HG03439 (cell line): ENCODE measurements around the gene PIH1D1.

Experiments used
- ATAC-seq: cut with Tn5 transposase; IDR thresholded peaks from one replicate; pipeline ENCODE4 v1.9.1; 2021; ENCODE audit warnings: mild to moderate bottlenecking, moderate library complexity; ENCODE audit not compliant: unreplicated experiment

PIH1D1 gene

GRCh38 chr19:49451430-49452181 lies at the start of gene PIH1D1:
Gene PIH1D1, minus strand, starts transcription at chr19:49451814. Its CDS starts 240 bp downstream, at chr19:49451574.
- peak; percentile 47 for ATAC-seq

GRCh38 chr19:49499030-49499670 lies 47.5 kb upstream of the PIH1D1 start:
- no peak for ATAC-seq

DNA sequence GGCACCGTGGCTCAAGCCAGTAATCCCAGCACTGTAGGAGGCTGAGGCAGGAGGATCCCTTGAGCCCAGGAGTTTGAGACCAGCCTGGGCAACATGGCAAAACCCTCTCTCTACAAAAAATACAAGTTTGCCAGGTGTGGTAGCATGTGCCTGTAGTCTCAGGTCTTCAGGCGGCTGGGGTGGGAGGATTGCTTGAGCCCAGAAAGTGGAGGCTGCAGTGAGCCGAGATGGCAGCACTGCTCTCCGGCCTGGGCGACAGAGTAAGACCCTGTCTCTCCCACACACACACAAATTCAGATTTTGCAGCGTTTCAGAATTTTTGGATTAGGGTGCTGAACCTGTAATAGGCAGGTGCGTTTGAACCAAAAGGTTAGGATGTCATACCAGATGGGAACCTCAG lies 46.9 kb upstream of the PIH1D1 start:
- ATAC-seq, result no peak

DNA sequence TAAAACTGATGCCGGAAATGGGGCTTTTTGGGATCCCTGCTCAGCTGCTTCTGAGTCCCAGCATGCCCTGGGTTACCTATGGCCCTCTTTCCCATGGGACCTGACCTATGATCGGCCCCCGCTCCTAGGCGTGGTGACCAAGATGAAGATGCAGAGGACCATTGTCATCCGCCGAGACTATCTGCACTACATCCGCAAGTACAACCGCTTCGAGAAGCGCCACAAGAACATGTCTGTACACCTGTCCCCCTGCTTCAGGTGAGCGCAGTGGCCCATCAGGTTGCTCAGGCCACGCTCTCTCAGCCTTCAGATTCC lies 46.1 kb upstream of the PIH1D1 start:
- ATAC-seq, result no peak

DNA sequence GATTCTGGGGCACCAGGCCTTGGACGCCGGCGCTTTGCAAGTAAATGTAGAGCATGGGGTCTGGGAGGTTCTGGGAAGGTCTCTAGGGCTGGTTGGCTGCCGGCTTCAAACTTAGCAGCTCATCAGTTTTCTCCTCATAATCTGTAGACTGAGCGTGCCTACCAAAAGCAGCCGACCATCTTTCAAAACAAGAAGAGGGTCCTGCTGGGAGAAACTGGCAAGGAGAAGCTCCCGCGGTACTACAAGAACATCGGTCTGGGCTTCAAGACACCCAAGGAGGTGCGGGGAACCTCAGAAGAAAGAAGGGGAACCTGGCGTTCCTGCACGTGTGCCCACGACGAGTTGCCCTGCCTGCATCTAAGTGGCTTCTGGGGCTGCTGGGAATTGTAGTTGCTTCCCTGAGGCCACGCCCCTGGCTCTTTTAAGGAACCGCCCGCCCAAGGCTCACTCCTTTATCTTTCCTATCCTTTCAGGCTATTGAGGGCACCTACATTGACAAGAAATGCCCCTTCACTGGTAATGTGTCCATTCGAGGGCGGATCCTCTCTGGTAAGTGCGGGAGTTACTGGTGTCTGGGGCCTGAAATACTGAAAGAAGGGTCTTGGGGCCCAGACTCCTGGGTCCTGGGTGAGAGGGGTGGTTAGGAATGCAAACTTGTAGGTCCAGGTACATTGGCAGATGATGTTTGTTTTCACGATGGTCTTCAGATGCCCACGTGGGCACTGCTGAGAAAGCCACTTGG lies 45.6 kb upstream of the PIH1D1 start:
- no peak for ATAC-seq

DNA sequence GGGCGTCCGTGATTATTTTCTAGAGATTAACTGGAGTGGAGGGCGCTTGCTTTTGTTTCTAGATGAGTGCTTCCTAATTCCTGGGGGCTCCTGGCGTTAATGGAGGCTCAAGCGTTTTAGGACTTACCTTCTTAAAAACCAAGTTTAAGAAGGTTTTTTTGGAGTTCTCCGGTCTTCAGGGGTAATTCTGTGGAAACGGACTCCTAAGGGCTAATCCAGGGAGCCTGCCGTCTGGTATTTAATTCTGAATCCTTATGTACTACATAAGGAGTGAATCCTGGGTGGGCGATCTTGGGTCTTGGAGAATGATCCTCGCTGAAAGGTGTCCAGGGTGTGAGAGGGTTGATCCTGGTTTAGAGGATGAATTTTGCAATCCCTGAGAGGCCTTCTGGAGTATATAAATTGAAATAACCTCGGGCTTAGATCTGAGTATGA lies 45.0 kb upstream of the PIH1D1 start:
- no peak for ATAC-seq

- no peak for ATAC-seq
Observed at GRCh38 chr19:49492573-49493405, 41.2 kb upstream of the PIH1D1 start.

DNA sequence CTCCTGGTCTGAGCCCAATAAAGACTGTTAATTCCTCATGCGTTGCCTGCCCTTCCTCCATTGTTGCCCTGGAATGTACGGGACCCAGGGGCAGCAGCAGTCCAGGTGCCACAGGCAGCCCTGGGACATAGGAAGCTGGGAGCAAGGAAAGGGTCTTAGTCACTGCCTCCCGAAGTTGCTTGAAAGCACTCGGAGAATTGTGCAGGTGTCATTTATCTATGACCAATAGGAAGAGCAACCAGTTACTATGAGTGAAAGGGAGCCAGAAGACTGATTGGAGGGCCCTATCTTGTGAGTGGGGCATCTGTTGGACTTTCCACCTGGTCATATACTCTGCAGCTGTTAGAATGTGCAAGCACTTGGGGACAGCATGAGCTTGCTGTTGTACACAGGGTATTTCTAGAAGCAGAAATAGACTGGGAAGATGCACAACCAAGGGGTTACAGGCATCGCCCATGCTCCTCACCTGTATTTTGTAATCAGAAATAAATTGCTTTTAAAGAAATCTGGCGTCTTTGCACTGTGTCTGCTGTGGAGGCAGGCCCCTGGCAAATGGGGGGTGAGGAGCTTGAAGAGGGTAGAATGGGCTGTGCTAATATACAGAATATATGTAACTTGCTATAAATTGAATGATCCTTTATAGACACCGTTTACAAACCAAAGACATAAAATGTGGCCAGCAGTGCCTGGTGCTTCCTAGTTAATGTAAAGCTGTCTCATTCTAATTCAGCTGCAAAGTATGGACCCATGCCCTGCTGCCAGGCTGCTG lies 40.4 kb upstream of the PIH1D1 start:
- ATAC-seq, result no peak

DNA sequence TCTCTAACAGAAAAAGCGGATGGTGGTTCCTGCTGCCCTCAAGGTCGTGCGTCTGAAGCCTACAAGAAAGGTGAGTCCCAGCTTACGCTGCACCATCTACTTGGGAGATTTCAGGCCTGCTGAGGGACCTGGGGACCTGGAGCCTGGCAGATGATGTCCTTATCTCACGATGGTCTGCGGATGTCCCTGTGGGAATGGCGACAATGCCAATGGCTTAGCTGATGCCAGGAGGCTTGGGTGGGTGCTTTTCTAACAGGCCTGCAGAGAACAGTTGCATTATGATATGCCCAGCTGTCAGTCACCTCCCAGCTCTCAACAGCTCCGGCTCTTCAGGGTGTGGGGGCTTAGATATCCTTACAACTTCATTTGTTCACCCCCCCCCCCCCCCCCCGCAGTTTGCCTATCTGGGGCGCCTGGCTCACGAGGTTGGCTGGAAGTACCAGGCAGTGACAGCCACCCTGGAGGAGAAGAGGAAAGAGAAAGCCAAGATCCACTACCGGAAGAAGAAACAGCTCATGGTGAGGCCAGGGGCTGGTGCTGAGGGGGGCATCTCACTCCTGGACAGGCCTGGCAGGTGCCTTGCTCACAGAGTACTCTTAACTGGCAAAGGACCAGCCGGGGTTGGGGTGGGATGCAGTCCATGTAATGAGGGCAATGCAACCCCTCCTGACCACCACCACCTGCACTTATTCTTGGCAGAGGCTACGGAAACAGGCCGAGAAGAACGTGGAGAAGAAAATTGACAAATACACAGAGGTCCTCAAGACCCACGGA lies 39.6 kb upstream of the PIH1D1 start:
- ATAC-seq, result no peak

DNA sequence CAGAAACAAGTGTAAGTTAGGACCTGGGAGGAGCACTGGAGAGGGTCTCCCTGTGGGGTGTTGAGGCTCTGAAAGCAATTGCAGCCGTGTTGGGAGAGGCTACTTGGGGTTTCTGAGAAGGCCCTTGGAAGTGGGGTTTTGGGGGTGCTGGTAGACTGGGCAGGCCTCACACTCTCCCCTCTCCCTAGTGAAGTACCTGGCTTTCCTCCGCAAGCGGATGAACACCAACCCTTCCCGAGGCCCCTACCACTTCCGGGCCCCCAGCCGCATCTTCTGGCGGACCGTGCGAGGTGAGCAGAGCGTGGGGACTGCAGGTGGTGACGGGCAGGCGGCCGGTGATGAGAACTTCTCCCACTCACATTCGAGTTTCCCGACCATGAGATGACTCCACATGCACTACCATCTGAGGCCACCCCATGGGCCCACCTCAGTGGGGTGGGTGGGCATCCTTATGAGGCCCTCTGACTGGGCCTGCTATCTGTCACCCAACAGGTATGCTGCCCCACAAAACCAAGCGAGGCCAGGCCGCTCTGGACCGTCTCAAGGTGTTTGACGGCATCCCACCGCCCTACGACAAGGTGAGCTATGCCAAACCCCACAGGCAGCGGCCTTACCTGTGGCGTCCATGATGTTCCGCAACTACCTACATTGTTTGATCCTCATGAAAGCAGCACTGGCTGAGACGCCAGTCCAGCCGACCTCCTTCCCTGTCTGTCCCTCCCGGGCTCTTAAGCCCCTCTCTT lies 38.8 kb upstream of the PIH1D1 start:
- ATAC-seq, result no peak

DNA sequence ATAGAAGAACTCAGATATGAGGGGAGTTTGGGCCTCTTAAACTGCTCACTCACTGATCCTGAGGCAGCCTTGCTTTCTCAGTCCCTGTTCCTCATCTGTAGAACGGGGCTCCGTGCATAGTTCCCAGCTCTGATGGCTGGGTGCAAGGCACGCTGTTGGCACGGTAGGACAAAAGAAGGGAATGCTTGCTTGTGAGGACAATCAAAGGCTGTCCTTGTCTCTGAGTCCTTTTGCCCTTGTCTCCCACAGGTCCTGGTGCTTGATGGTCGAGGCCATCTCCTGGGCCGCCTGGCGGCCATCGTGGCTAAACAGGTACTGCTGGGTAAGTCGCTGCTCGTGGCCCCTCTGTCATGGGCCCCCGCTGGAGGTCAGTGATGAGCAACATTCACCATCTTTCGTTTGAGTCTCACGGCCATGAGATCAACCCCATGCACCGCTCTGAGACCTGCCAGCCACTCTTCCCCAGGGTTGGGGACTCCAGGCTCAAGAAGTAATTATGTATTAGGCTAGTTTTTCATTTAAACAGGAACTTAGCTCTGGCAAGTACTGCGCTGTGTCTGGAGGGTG lies 38.1 kb upstream of the PIH1D1 start:
- ATAC-seq, result no peak

- ATAC-seq, result no peak
Observed at GRCh38 chr19:49488863-49489537, 37.4 kb upstream of the PIH1D1 start.

GRCh38 chr19:49488046-49488862 lies 36.6 kb upstream of the PIH1D1 start:
- ATAC-seq, result no peak

DNA sequence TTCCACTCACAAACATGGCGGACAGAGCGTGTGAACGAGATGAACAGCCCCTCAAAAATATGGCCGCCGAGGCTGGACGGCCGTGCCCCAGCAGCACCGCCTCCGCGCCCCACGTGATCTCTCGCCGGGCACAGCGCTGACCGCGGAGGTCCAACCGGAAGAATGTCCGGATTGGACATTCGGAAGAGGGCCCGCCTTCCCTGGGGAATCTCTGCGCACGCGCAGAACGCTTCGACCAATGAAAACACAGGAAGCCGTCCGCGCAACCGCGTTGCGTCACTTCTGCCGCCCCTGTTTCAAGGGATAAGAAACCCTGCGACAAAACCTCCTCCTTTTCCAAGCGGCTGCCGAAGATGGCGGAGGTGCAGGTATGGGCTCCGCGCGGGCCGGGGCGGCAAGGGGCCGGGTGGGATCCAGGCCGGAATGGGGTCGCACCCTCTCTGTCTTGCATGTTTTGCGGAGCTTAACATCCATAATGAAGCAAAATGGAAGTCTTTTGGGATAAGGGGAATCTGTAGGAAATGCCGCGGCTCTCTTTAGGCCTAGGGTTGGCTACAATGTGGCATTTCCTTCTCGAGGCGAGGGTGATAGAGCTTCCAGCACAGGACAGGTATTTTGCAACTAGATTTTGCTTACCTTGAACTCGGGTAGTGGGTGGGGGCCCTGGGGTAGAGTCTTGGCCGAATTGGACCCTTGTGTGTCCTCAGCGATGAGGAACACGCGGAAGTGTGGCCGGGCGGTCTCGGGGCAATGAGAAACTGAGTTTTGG lies 35.8 kb upstream of the PIH1D1 start, which contains the start of gene RPL13A:
Gene RPL13A (plus strand): TSS at position 332 of the 769 bp plus-strand sequence. CDS start 22 bp downstream, at position 354.
- peak; percentile 81 for ATAC-seq

DNA sequence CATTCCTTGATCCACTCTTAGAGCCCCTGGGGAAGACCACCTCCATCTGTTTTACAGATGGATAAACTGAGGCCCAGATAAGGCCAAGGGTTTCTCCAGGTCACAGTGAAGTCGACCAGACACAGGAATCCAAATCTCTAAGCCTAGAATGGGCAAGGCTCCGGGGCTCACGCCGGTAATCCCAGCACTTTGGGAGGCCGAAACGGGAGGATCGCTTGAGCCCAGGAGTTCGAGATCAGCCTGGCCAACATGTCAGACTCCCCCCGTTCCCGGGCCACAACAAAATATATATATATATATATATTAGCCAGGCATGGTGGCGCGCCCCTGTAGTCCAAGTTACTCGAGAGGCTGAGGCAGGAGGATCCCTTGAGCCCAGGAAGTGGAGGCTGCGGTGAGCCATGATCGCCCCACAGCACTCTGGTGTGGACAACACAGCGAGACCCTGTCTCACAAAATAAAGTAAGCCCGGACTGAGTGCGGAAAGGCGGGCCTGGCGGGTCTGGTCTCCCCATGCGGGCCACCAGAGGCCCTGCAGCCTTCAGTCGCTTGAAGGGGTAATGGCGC lies 35.2 kb upstream of the PIH1D1 start:
- ATAC-seq, result no peak

DNA sequence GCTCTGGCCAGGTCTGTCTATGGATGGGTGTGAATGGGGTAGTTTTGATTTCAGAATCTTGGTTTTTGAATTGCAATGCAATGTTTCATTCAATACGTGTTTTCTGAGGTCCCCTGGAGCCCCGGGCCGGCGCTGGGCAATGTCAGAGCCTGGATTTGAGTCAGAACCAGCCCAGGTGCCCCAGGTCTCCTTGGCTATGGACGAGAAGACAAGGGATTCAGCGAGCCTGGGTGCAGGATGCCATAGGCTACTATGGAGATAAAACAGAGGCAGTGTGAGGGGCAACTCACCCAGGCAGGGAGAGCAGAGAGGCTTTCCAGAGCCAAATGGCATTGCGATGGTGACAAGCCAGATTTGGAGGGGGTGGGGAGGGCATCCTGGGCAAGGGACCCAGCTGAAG lies 34.6 kb upstream of the PIH1D1 start:
- no peak for ATAC-seq
